H1 (cell line): ENCODE results near the gene CYP27B1. TPM values are rescaled to one million over a fixed set of nuclear protein-coding genes. Genes with fewer than 3 reads are reported as not detected.

Experiments
- BRCA1 ChIP-seq: IDR thresholded peaks from 2 replicates; pipeline ENCODE4 v1.6.1; 2012; ENCODE audit warnings: low read depth, low read length, improper control_type of control experiment
- GABPA ChIP-seq: IDR thresholded peaks from 2 replicates; pipeline ENCODE4 v1.6.1; 2011; ENCODE audit warnings: mild to moderate bottlenecking, low read length, moderate library complexity, borderline replicate concordance; ENCODE audit not compliant: insufficient read depth
- MAFK ChIP-seq: IDR thresholded peaks from 2 replicates; pipeline ENCODE4 v1.6.1; 2012; ENCODE audit warnings: low read depth, mild to moderate bottlenecking, improper control_type of control experiment, low read length
- MAX ChIP-seq: IDR thresholded peaks from 2 replicates; pipeline ENCODE4 v1.6.1; 2012; ENCODE audit warnings: inconsistent platforms
- polyA plus RNA-seq, 7 experiments: library from polyadenylated mRNA; depleted of rRNA in 3 of 7; stranded (reverse) in 5 of 7; unstranded in 2 of 7; fragments of >200 nt in 5 of 7; fragments of 200-250 nt in 2 of 7; gene quantifications; 1 replicate in 5 of 7; 2 replicates in 1 of 7; 4 replicates in 1 of 7; pipeline versions ENCODE4 v1.2.1 to v1.2.3, GENCODE V29; 2011 to 2013; ENCODE audit warnings: missing spikeins in 2 of 7, mixed read lengths in 2 of 7
- total RNA-seq: library from RNA; stranded (reverse); fragmentation: NEBNext Ultra II Directional; extraction: Animal tissue kit (Norgen Biotek cat#: 25700); gene quantifications from 2 replicates; pipeline ENCODE4 v1.2.1, GENCODE V29; 2021

CYP27B1 gene
- total and polyA plus RNA-seq, 2 of the 8 experiments (the other 6 are each of a cell fraction or from before 2014, with no cell fraction given), result 2.9 to 3.3 TPM

DNA sequence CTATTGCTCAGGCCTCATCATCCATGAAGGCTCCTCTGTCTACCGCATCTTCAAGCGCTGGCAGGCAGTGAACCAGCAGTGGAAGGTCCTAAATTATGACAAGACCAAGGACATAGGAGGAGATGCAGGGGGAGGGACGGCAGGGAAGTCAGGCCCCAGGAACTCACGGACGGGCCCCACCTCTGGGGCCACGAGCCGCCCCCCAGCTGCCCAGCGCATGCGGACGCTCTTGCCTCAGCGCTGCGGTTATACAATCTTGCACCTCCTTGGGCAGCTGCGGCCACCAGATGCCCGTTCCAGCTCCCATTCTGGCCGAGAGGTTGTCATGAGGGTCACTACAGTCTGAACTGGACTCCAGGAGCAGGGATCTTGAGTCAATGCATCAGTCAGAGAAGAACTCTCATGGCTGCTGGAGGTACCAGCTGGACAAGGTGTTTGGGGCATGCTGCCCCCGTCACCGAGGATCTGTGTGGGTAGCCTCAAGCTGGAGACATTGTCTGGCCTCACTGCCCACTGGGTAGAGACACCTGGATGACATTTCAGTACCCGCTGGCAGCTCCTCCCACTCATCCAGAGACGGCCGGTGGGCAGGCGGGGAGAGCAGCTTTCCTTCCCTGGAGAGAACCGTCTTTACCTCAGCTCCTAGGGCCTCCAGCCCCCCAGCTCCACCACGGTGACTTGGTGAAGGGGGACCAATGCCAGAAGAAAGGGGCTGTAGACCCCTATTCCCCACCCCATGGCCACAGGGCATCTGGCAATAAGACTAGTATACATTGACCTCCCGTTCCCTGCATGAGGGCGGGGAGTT, 8.1 kb downstream of the CYP27B1 start (continued):
- TF ChIP-seq GABPA (no peak), MAX (no peak), BRCA1 (no peak), MAFK (no peak)
- TF ChIP-seq, all 59 proteins: peak for 0
